ENCODE results near the gene GMPS. TPM values are rescaled to one million over a fixed set of nuclear protein-coding genes. Genes with fewer than 3 reads are reported as not detected.

GMPS gene
- total and polyA plus RNA-seq, 9 of the 15 experiments (the other 6 are each of a cell fraction or from before 2014, with no cell fraction given), result 73.7 to 282 (median 156) TPM

DNA sequence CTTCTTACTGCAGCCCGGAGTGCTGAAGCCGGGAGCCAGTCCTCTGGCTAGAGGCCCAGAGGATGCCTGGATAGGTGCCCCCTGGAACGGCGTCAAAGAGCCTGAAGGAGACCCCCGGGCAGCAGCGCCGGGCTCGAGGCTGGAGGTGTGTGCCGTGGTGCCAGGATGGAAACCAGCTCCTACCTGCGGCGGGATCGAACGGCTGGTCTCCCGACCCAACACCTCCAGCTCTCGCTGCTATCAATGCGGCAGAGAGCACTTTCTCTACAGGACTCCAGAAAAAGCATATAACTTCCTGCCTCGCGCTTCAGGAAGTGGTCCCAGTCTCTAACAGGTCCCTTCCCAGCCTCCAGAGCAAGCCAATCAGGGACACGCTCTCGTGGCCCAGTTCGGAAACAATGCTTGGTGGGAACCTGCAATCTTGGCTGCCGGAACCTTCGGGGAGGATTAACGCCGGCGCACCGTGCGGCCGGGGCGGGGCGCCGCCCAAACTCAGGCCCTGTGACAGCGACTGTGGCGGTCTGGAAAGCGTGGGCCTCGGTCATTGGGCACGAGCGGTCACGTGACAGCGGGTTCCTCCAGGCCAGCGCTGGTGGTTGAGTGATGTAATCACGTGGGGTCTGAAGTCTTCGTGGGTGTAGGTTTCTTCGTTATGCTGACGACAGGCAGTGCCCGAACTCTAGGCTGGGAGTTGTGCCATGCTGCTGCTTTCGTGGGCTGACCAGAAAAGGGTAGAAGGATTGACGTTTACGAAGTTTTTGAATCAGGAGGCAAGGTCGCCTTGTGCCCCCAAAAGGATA, 16.1 kb upstream of the GMPS start, which contains the start of gene SLC33A1 (continued):
- TF ChIP-seq ATF1 (CRISPR knock-in tag; IDR thresholded peaks at IDR 0.05), result no peak
- TF ChIP-seq ATF1 (tag; IDR thresholded peaks at IDR 0.05), result peak; percentile 96
- TF ChIP-seq NR4A1 (CRISPR knock-in tag; IDR thresholded peaks at IDR 0.05), result no peak
- TF ChIP-seq NR4A1 (tag; IDR thresholded peaks at IDR 0.05), result peak; percentile 74
- TF ChIP-seq U2AF2 (optimal IDR thresholded peaks at IDR 0.05; ENCODE audit: low read depth, low read length), result no peak
- no peak for TF ChIP-seq PPARD (CRISPR knock-in tag; IDR thresholded peaks at IDR 0.05)
- no peak for TF ChIP-seq KLF16 (IDR thresholded peaks at IDR 0.05)
- TF ChIP-seq BACH1 (tag; IDR thresholded peaks at IDR 0.05), result peak; percentile 83
- no peak for TF ChIP-seq HNRNPUL1 (IDR thresholded peaks at IDR 0.05; ENCODE audit: low read length)
- TF ChIP-seq, protein P1, sequence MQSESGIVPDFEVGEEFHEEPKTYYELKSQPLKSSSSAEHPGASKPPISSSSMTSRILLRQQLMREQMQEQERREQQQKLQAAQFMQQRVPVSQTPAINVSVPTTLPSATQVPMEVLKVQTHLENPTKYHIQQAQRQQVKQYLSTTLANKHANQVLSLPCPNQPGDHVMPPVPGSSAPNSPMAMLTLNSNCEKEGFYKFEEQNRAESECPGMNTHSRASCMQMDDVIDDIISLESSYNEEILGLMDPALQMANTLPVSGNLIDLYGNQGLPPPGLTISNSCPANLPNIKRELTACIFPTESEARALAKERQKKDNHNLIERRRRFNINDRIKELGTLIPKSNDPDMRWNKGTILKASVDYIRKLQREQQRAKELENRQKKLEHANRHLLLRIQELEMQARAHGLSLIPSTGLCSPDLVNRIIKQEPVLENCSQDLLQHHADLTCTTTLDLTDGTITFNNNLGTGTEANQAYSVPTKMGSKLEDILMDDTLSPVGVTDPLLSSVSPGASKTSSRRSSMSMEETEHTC (IDR thresholded peaks at IDR 0.05), result peak; percentile 96
- TF ChIP-seq TAF9B (IDR thresholded peaks at IDR 0.05; ENCODE audit: partially characterized antibody), result peak; percentile 88
- peak; percentile 71 for TF ChIP-seq TEAD4 (IDR thresholded peaks at IDR 0.05; ENCODE audit: low read length)
- no peak for TF ChIP-seq TEAD4 (CRISPR knock-in tag; IDR thresholded peaks at IDR 0.05; ENCODE audit: borderline replicate concordance)
- TF ChIP-seq ZNF165 (CRISPR knock-in tag; IDR thresholded peaks at IDR 0.05; ENCODE audit: borderline replicate concordance), result no peak; the same call in 1 of the 2 replicates
- TF ChIP-seq BRF2 (IDR thresholded peaks at IDR 0.05; ENCODE audit: borderline replicate concordance, insufficient read depth, insufficient read length), result no peak
- TF ChIP-seq, protein P2, sequence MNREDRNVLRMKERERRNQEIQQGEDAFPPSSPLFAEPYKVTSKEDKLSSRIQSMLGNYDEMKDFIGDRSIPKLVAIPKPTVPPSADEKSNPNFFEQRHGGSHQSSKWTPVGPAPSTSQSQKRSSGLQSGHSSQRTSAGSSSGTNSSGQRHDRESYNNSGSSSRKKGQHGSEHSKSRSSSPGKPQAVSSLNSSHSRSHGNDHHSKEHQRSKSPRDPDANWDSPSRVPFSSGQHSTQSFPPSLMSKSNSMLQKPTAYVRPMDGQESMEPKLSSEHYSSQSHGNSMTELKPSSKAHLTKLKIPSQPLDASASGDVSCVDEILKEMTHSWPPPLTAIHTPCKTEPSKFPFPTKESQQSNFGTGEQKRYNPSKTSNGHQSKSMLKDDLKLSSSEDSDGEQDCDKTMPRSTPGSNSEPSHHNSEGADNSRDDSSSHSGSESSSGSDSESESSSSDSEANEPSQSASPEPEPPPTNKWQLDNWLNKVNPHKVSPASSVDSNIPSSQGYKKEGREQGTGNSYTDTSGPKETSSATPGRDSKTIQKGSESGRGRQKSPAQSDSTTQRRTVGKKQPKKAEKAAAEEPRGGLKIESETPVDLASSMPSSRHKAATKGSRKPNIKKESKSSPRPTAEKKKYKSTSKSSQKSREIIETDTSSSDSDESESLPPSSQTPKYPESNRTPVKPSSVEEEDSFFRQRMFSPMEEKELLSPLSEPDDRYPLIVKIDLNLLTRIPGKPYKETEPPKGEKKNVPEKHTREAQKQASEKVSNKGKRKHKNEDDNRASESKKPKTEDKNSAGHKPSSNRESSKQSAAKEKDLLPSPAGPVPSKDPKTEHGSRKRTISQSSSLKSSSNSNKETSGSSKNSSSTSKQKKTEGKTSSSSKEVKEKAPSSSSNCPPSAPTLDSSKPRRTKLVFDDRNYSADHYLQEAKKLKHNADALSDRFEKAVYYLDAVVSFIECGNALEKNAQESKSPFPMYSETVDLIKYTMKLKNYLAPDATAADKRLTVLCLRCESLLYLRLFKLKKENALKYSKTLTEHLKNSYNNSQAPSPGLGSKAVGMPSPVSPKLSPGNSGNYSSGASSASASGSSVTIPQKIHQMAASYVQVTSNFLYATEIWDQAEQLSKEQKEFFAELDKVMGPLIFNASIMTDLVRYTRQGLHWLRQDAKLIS (CRISPR knock-in tag; IDR thresholded peaks at IDR 0.05), result no peak; the same call in 1 of the 2 replicates
- no peak for TF ChIP-seq STAG1 (CRISPR knock-in tag; IDR thresholded peaks at IDR 0.05; ENCODE audit: borderline replicate concordance)
- TF ChIP-seq, protein P3, sequence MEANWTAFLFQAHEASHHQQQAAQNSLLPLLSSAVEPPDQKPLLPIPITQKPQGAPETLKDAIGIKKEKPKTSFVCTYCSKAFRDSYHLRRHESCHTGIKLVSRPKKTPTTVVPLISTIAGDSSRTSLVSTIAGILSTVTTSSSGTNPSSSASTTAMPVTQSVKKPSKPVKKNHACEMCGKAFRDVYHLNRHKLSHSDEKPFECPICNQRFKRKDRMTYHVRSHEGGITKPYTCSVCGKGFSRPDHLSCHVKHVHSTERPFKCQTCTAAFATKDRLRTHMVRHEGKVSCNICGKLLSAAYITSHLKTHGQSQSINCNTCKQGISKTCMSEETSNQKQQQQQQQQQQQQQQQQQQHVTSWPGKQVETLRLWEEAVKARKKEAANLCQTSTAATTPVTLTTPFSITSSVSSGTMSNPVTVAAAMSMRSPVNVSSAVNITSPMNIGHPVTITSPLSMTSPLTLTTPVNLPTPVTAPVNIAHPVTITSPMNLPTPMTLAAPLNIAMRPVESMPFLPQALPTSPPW (CRISPR knock-in tag; IDR thresholded peaks at IDR 0.05), result peak; percentile 90
- TF ChIP-seq, protein P4, sequence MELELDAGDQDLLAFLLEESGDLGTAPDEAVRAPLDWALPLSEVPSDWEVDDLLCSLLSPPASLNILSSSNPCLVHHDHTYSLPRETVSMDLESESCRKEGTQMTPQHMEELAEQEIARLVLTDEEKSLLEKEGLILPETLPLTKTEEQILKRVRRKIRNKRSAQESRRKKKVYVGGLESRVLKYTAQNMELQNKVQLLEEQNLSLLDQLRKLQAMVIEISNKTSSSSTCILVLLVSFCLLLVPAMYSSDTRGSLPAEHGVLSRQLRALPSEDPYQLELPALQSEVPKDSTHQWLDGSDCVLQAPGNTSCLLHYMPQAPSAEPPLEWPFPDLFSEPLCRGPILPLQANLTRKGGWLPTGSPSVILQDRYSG (tag; conservative IDR thresholded peaks at IDR 0.05; ENCODE audit: low read depth), result no peak; the same call in 1 of the 2 replicates

All from K562 (cell line).